PC-9 (cell line): ENCODE measurements around the gene ZNF530. TPM values are rescaled to one million over a fixed set of nuclear protein-coding genes. Genes with fewer than 3 reads are reported as not detected.

Experiments used
- BruUV-seq: library from RNA; stranded (reverse); fragments of 400-500 nt; replicated peaks from 2 replicates; lab custom pipeline; 2021; lab: Mats Ljungman, UMichigan
- CTCF ChIA-PET: fragments of 300-600 bp; sonication (Branson Sonifier 250); formaldehyde crosslinking; loops from one replicate; lab custom pipeline; 2022; ENCODE audit warnings: antibody characterized with exemption; lab: Charles Lee
- POLR2A ChIA-PET: fragments of 300-600 bp; sonication (Branson Sonifier 250); formaldehyde crosslinking; loops from one replicate; lab custom pipeline; 2022; ENCODE audit warnings: antibody characterized with exemption; ENCODE audit not compliant: unreplicated experiment; lab: Charles Lee
- DNase-seq, 2 experiments: peaks; one replicate each; pipeline versions ENCODE4 v3.0.0 to v3.0.0-alpha.2; 2015 to 2022; ENCODE audit warnings: mixed read lengths in 1 of 2
- H2AFZ ChIP-seq: fragments of 200-600 bp; sonication (generic); 2 replicates; pipeline ENCODE4 v1.8.1; 2017; ENCODE audit warnings: antibody characterized with exemption
- H3F3A ChIP-seq: fragments of 200-600 bp; sonication (generic); 2 replicates; pipeline ENCODE4 v1.8.1; 2017; ENCODE audit warnings: antibody characterized with exemption, mild to moderate bottlenecking, low read depth; ENCODE audit not compliant: insufficient read depth
- H3K27ac ChIP-seq: fragments of 200-600 bp; sonication (generic); 2 replicates; pipeline ENCODE4 v1.6.1; 2016; ENCODE audit warnings: mixed run types
- H3K27me3 ChIP-seq: fragments of 200-600 bp; sonication (generic); 2 replicates; pipeline ENCODE4 v1.6.1; 2016; ENCODE audit warnings: low read depth, mixed run types; ENCODE audit not compliant: insufficient read depth
- H3K36me3 ChIP-seq: fragments of 200-600 bp; sonication (generic); 2 replicates; pipeline ENCODE4 v1.6.1; 2016; ENCODE audit warnings: low read depth, mixed run types
- H3K4me1 ChIP-seq: fragments of 200-600 bp; sonication (generic); replicated peaks from 2 replicates; pipeline ENCODE4 v1.6.1; 2016; ENCODE audit warnings: mixed run types; ENCODE audit not compliant: insufficient read depth
- H3K4me2 ChIP-seq: fragments of 200-600 bp; sonication (generic); 2 replicates; pipeline ENCODE4 v1.6.1; 2017; ENCODE audit warnings: mixed run types
- H3K4me3 ChIP-seq: fragments of 200-600 bp; sonication (generic); 2 replicates; pipeline ENCODE4 v1.6.1; 2016; ENCODE audit warnings: mixed run types
- H3K79me2 ChIP-seq: fragments of 200-600 bp; sonication (generic); 2 replicates; pipeline ENCODE4 v1.6.1; 2017; ENCODE audit warnings: low read depth, mixed run types
- H3K9me2 ChIP-seq: fragments of 200-600 bp; sonication (generic); 2 replicates; pipeline ENCODE4 v1.8.1; 2017; ENCODE audit warnings: mild to moderate bottlenecking; ENCODE audit not compliant: insufficient read depth
- H3K9me3 ChIP-seq: fragments of 200-600 bp; sonication (generic); 2 replicates; pipeline ENCODE4 v1.8.1; 2016; ENCODE audit warnings: low read depth; ENCODE audit not compliant: insufficient read depth
- H4K20me1 ChIP-seq: fragments of 200-600 bp; sonication (generic); 2 replicates; pipeline ENCODE4 v1.8.1; 2017; ENCODE audit not compliant: insufficient read depth
- CTCF ChIP-seq: fragments of 200-600 bp; sonication (generic); conservative IDR thresholded peaks from 2 replicates; pipeline ENCODE4 v1.6.1; 2017; ENCODE audit warnings: mixed run types, antibody characterized with exemption, mild to moderate bottlenecking, moderate library complexity
- EZH2 ChIP-seq: fragments of 200-600 bp; sonication (generic); IDR thresholded peaks from 2 replicates; pipeline ENCODE4 v1.8.0; 2017; ENCODE audit warnings: antibody characterized with exemption, low read depth
- intact Hi-C: fragments of 100-400 bp; cut with micrococcal nuclease; formaldehyde crosslinking; loops from one replicate; pipeline ENCODE4 v1.10.0; 2022; ENCODE audit not compliant: unreplicated experiment
- total RNA-seq: library from RNA; stranded (reverse); gene quantifications from 2 replicates; pipeline ENCODE4 v1.2.3, GENCODE V29; 2021

The ZNF530 gene
- total RNA-seq, 1 experiment from 2014 or later = 10.5 TPM

GRCh38 chr19:57620673-57621348 is 21.1 kb downstream of the ZNF530 start:
- Histone ChIP-seq H3K4me2 (no peak overlapping the region), H3K4me1 (no peaks in the 10 kb centered on the region), H3K9me3 (peaks cover 94% of the 10 kb centered on the region), H3K9me2 (no peaks in the 10 kb centered on the region), H3K4me3 (peak overlapping the region; percentile 10; the same call in 1 of the 2 replicates), H3K27ac (no peak overlapping the region), H3F3A (peaks cover 8% of the 10 kb centered on the region), H3K36me3 (peaks cover 83% of the 10 kb centered on the region), H3K79me2 (peaks cover 20% of the 10 kb centered on the region), H3K27me3 (no peaks in the 10 kb centered on the region), H4K20me1 (no peaks in the 10 kb centered on the region), H2AFZ (no peak overlapping the region)
- no peak for DNase-seq
- TF ChIP-seq CTCF = no peak
- no peak for TF ChIP-seq EZH2
- CTCF ChIA-PET = no interaction called here
- POLR2A ChIA-PET = no interaction called here
- BruUV-seq = no TSS peak
- intact Hi-C loops = no loop called here

GRCh38 chr19:57623091-57623490 is 23.4 kb downstream of the ZNF530 start:
- Histone ChIP-seq H3K27me3 (no peaks in the 10 kb centered on the region), H3K36me3 (peaks cover 60% of the 10 kb centered on the region), H4K20me1 (no peaks in the 10 kb centered on the region), H3K27ac (no peak overlapping the region), H3K4me1 (no peaks in the 10 kb centered on the region), H3K9me2 (no peaks in the 10 kb centered on the region), H3K4me2 (no peak overlapping the region), H3F3A (peaks cover 14% of the 10 kb centered on the region), H2AFZ (no peak overlapping the region), H3K79me2 (0 out of 2 replicates have a peak, but pooled peaks cover 3% of the 10 kb centered on the region), H3K4me3 (no peak overlapping the region), H3K9me3 (peaks cover 89% of the 10 kb centered on the region)
- TF ChIP-seq EZH2 = no peak
- intact Hi-C loops = no loop called here
- CTCF ChIA-PET = no interaction called here
- POLR2A ChIA-PET = no interaction called here
- no peak for DNase-seq
- BruUV-seq = no TSS peak

GRCh38 chr19:57632987-57633831 is 33.5 kb downstream of the ZNF530 start, which contains the start of gene ZNF211:
ZNF211 (plus strand) TSS chr19:57633168; CDS start chr19:57633347, 179 bp downstream.
- Histone ChIP-seq H3K27me3 (no peaks in the 10 kb centered on the region), H3K27ac (no peak within 1 kb of the TSS), H3K9me3 (peaks cover 19% of the 10 kb centered on the region), H3F3A (no peaks in the 10 kb centered on the region), H3K4me2 (peak within 1 kb of the TSS; percentile 91), H3K4me1 (peaks cover 7% of the 10 kb centered on the region), H3K4me3 (peak within 1 kb of the TSS; percentile 74), H4K20me1 (no peaks in the 10 kb centered on the region), H2AFZ (peak within 1 kb of the TSS; percentile 98), H3K36me3 (peaks cover 20% of the 10 kb centered on the region), H3K79me2 (peaks cover 9% of the 10 kb centered on the region; the same call in 1 of the 2 replicates), H3K9me2 (no peaks in the 10 kb centered on the region)
- BruUV-seq = no TSS peak
- POLR2A ChIA-PET = interaction anchor here (0.5 to 0.7 kb wide), 5 partner anchors 136 to 900 kb away, joined by 3 to 15 read pairs (median 3); partner anchors contain the start of gene ZNF586
- TF ChIP-seq EZH2 (no peak), CTCF (no peak)
- intact Hi-C loops = loop anchor here (1.0 to 5.0 kb wide), 3 partner anchors 19 to 76 kb away; partner anchors contain the start of genes ZNF134, ZNF550 and ZNF551
- DNase-seq = peak; percentile 90 to 91
- CTCF ChIA-PET = interaction anchor here (0.6 kb wide), 1 partner anchor 193 kb away, joined by 3 read pairs; no protein-coding TSS in a partner anchor
